ENCODE results near the gene SLC46A2.

The SLC46A2 gene

DNA sequence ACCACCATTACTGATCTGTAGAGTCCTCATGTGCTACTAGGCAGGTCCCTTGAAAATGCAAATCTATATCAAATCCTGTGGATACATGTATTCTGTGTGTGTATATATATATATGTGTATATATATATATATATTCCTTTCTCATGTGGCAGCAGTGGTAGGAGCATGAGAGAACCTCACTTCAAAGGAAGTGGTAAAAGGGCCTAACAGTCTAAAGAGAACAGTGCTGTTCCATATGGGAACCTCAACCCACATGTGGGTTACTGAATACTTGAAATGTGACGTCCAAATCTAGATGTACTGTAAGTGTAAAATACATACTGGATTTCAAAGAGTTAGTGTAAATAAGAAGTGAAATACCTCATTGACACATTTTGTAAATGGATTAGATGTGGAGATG lies 5.4 kb downstream of the SLC46A2 start:
- DNase-seq (ENCODE audit: low read depth, low spot score), result no peak

DNA sequence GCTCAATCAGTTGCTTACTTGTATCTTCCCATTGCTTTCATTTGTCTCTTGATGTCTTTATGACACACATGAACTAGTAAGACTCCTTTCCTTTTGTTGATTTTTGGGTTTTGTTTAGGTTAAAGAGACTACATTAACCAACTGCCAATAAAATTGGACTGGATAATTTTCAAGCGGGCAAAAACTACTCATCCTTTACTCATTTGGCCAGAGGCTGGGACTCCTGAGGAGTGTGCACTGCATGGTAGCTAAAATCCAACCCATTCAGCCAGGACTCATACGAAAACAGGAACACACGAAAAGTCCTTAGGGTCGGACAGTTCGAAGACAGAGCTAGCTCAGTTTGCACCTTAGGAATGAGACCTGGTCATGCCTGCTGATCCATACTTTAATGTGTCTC lies 6.0 kb downstream of the SLC46A2 start:
- no peak for DNase-seq (ENCODE audit: low read depth, low spot score)

DNA sequence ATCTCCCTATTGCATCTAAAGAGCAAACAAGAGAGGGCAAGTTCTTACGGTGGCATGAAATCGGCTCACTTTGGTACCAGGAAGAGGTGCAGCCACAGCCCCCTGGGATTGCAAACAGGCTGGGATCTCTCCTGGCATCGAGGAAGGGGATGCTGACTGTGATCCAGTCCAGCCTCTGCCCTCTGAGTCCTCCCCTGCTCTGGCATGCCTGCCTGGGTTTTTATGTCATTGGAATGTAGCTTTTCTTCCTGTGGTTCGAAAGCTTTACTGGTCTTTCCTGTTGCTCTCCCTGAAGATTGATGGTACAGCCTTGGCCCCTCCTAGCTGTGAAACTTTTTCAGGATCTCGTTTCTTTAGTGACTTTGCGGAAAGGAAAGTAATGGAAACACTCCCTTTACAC lies 6.6 kb downstream of the SLC46A2 start:
- DNase-seq (ENCODE audit: low read depth, low spot score), result no peak

DNA sequence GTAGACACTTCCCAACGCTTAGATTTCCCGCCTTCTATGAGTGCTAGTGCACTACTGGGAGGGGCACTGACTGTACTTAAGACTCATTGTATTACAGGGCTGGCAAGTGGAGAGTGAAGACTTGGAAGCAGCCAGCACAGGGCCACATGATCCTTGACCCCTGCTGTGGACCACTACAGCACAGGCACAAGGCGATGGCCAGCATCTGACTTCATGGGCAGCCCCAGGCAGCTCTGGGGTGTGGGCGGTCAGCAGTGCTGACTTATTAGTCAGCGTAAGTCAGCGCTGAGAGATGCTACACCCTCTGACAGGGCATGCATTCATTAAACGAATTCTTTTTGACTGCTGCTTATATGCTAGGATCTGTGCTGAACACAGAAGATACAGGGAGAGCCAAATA lies 9.3 kb downstream of the SLC46A2 start:
- no peak for DNase-seq (ENCODE audit: low read depth, low spot score)

DNA sequence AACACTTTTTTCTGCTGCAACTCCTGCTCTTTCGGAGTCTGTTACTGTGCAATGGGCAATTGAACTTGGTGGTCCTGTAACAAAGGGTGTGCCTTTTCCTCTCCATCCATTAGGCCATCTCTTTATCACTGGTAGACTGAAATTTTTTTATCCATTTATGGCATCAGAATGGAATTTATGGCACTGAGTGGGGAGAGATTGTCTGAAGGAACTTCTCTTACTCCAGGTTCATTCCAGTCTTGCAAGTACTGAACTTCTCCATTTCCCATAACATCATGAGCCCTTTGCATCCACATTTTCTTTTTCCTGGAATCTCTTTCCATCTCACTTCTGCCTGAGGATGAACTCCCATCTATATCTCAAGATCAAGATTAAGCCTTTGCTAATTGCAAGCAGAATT lies 10.0 kb downstream of the SLC46A2 start:
- DNase-seq (ENCODE audit: low read depth, low spot score), result no peak

DNA sequence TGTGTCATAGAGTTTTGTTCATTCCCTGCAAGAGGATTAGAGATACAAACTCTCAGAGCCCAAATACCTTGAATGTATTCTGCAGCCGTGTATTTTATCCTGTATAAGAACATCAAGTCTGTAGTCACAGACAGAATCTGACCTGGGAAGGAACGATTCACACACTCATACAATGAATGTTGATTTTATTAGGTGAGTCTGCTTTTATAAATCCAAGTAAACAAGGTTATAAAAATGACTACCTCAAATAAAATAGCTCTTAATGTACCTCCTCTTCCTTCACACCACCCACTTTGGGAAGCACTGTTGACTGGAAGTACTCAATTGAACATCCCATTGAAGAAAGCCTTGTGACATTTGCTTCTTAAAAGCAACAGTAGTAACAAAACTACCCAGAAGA lies 11.9 kb downstream of the SLC46A2 start:
- no peak for DNase-seq (ENCODE audit: low read depth, low spot score)

DNA sequence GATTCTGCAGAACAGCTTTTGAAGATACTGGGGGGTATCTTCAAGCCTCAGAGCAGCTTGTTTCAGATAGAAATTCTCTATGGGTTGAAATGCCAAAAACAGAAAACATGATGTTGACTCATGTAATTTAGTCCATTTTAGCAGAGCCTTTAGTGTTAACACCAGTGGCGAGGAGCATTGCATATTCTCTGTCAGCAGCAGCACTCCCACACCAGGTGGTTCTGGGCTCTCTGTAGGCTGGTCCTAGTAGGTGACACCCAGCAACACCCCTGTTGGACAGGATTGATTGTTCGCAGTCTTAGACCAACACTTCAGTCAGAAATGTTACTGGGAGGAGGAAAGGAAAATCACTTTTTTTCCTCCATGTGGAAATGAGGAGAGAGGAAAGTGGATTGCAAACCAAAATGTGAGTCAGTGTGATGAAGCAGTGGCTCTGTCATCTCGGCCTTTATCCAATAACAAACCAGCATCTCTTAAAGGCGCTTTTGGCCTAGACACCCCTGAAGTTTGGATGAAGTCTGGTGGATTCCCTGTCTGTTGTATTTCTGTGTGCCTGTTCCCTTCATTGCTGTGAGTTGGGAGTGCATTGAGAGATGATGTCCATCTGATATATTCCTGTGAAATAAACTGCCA lies 16.8 kb downstream of the SLC46A2 start:
- no peak for DNase-seq (ENCODE audit: low read depth, low spot score)

DNA sequence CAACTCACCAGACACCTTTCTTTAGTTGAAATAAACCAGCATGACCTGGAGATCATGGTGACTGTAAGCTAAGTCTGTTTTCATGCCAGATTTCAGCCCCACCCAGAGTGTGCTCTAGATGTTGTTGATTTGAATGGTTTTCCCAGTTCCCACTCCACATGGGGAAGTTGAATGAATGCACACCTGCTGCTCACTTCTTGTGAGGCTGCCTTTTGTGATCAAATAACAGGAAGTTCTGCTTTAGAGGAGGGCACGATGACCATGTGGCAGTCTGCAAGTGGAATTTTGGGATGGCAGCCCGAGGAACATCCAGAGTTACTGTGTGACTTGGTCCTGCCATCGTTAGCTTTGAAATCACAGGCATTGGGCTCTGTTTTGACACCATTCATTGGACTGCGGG lies 18.7 kb downstream of the SLC46A2 start:
- no peak for DNase-seq (ENCODE audit: low read depth, low spot score)

DNA sequence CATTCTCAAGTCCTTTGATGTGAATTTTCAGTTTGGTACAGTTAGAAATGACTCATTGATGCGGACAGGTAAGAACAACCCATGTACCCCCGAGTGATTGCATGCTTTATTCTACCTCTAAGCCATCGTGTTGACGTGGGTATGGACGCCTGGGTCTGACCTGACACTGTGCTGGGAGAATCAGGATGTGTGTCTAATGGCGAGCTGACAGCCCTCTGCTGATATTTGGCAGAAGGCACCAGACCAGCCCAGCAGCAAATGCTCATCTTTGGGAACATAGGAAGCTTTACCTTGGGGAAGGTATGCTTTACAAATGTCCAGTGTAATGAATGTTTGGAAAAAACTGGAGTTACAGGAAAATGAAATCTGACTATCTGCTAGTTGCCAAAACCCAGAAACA lies 20.1 kb downstream of the SLC46A2 start:
- DNase-seq (ENCODE audit: low read depth, low spot score), result no peak

DNA sequence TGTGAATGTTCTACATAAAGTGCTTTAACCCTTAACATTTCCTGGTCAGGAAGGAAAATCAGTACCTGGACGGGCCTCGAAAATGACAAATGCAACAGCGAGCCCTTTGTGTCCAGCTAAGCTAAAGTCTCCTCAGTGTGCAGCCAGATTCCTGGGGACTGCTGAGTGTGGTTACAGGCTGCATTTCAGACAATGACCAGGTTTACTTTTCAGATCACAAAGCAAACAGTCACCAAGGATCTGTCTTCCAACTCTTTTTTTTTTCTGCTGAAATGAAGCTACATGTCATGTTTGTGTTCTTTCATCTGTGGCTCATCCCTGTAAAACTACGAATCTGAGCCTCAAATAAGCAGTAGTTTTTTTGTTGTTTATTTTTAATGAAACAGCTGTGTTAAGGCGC lies 20.8 kb downstream of the SLC46A2 start:
- no peak for DNase-seq (ENCODE audit: low read depth, low spot score)

DNA sequence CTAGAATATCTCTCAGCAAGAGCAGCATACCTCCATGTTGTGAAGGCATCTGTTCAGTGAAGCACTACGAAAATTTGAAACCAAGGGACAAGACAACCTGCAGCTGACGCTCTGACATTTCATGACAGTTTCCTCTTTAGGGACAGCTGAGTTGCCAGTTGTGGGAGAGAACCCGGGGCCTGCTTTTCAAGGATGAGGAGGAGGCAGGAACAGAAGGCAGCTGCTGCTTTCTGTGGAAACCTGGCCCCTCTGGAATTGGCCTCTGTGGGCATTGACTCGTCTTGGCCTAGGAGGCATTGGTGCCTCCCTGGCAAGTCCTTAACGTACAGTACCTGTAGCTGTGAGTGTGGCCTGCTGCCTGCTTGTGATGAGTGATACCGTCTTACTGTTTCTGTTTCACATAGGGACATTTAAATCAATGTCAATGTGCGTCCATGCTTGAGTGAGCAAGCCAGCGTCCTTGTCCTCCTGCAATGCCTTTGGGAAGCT lies 21.6 kb downstream of the SLC46A2 start:
- no peak for DNase-seq (ENCODE audit: low read depth, low spot score)

DNA sequence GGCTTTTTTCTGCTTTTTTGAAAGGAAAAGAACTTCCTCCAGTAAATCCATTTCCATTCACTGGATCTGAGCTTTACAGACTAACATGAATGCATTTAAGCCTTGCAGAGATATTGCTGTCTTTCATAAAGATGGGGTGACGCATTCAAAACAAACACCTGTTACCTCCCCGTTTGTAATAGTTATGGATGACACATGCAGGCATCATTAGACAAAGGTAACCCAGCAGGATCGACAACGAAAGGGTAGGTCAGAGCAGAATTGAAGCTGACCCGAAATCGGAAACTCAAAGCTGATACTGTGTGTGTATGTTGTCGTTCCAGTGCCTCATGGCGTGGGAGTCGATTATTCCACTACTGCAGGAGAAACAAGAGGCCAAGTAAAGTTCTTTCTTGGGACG lies 22.2 kb downstream of the SLC46A2 start:
- DNase-seq (ENCODE audit: low read depth, low spot score), result no peak

DNA sequence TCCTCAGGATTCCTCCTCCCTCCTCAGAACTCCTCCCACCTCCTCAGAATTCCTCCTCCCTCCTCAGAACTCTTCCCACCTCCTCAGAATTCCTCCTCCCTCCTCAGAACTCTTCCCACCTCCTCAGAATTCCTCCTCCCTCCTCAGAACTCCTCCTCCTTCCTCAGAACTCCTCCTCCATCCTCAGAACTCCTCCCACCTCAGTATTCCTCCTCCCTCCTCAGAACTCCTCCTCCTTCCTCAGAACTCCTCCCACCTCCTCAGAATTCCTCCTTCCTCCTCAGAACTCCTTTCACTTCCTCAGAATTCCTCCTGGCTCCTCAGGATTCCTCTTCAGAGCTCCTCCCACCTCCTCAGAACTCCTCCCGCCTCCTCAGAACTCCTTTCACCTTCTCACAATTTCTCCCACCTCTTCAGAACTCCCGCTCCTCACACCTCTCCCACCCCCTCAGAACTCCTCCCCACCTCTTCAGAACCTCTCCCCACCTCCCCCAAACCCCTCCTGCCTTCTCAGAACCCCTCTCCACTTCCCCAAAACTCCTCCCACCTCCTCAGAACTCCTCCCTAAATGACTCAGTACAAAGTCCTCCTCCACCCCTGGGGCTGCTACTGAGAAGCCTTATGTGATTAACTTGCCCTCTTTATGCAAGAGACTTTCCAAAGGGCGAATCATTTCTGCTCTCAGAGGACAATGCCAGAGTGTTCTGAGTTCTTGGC lies 23.2 kb downstream of the SLC46A2 start:
- no peak for DNase-seq (ENCODE audit: low read depth, low spot score)

DNA sequence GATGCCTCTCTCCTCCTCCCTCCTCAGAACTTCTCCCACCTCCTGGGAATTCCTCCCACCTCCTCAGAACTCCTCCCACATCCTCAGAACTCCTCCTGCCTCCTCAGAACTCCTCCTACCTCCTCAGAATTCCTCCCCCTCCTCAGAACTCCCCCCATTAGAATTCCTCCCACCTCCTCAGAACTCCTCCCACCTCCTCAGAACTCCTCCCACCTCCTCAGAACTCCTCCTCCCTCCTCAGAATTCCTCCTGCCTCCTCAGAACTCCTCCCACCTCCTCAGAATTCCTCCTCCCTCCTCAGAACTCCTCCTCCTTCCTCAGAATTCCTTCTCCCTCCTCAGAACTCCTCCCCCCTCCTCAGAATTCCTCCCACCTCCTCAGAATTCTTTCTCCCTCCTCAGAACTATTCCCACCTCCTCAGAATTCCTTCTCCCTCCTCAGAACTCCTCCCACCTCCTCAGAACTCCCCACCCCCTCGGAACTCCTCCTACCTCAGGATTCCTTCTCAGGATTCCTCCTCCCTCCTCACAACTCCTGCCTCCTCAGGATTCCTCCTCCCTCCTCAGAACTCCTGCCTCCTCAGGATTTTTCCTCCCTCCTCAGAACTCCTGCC lies 23.9 kb downstream of the SLC46A2 start:
- no peak for DNase-seq (ENCODE audit: low read depth, low spot score)

DNA sequence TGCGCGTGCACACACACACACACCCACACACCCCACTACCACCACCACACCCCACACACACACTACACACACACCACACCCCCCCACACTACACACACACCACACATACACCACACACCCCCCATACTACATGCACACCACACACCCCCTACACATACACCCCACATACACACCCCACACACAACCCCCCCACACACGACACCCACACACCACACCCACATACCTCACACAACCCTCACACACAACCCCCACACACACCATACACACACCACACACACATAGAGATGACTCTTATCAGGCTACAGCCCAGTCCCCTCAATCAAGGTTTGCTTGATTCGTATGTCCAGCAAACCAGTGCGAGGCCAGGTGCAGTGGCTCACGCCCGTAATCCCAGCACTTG lies 25.7 kb downstream of the SLC46A2 start:
- DNase-seq (ENCODE audit: low read depth, low spot score), result no peak

DNA sequence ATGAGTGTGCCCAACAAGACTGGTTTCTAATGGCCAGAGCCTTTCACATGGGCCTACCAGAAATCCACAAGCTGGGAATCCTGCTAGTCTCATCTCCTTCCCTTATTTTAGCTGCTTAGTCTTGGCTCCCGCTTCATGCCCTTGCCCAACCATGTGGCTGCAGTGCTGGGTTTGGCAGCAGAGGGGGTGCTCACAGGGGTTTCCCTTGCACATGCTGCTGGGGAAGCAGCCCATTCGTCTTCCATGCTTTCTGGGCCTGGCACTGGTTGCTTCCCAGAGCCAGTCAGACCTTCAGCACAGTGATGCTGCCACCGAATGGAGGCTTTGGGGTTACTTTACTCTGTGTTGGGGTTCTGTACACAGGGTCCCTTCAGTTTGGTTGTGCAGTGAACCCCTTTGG lies 26.3 kb downstream of the SLC46A2 start:
- no peak for DNase-seq (ENCODE audit: low read depth, low spot score)

DNA sequence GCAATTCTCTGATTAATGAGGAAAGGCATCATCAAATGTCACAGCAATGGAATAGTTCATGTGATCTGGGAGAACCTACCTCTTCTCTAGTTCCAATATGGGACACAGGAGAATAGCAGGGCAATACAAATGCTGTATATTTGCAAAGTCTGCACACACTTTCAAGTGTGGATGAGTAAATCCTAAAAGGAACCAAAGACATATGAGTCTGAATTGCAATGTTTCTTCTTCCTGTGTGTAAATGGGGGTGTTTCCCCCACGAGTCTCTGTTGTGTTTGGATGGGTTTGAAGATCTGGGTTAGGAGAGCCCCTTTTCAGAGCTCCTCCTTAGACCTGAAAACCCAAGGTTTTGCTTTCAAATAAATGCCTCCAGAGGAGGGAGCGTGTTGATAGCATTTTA lies 26.9 kb downstream of the SLC46A2 start:
- DNase-seq (ENCODE audit: low read depth, low spot score), result no peak

DNA sequence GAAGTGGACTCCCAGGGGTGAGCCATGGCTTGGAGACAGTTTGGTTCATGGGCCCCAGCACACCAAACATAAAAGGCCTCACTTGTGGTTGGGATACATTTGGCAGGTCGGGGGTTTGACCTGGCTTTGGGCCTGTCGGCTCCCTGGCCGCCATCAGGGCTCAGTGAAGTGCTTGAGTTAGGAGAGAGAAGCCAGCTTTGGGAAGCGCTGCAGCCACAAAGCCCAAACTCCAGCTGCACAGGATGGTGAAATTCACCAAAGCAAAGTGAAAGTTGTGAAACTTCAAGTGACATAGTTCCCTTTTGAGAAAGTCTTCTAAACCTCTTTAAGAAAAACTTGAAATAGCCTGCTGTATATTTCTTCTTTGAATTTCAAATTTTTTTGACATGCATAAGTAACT lies 27.5 kb downstream of the SLC46A2 start:
- no peak for DNase-seq (ENCODE audit: low read depth, low spot score)

DNA sequence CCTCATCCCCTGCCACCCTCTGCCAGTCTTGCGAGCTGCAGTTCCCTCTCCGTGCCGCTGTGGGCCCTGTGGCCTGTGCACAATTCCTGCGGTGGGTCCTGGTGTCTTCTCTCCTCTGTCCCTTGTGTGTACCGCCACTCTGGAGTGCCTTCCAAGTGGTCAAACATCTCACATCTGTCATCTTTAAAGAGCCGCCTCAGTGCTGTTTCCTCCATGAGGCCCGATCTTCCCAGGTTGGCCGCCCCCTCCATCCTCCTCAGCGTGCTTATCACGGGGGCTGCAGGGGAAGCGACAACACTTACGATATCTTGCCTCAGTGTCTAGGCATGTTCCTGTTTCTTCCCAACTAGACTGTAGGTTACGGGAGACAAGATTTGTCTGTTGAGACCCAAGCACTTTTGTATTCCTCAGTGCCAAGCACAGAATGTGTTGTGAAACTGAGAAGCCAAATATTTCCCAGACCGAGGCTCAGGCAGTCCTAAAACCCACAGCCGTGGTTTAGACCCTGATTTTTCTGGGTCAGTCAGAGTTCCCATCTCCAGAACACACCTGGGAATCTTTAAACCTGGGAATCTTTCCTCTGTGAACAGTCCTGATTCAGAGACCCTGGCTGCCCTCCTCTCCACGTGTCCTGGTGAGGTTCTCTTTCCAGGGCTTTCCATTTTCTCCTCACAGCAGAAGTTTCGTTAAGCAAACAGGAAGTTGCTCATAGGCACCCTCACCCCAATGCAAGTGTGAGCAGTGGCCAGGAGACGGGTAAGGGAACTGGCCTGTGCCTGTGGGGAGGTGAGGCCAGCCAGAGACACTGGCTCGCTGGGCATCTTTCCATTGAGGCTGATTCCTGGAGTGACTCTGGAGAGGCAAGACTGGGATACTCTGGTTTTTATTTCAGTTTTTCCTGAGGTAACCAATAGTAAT lies 28.8 kb downstream of the SLC46A2 start:
- no peak for DNase-seq (ENCODE audit: low read depth, low spot score)

DNA sequence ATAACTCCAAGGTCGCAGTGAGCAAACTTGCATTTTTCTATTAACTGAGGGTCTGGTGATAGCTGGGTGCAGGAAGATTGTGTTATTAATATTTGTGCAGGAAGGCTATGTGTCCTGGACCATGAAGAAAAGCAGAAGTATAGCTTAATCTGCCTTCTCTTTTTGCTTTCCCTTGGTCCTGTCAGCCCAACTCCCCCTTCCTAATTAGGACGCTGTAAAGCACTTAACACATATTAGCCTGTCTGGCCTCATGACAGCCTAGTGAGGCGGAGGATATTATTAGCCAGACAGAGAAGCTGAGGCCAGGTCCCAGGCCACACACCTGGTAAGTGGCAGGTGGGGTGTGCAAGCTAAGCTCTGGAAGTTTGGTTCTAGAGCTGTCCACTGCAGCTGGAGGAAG lies 29.5 kb downstream of the SLC46A2 start:
- no peak for DNase-seq (ENCODE audit: low read depth, low spot score)

DNA sequence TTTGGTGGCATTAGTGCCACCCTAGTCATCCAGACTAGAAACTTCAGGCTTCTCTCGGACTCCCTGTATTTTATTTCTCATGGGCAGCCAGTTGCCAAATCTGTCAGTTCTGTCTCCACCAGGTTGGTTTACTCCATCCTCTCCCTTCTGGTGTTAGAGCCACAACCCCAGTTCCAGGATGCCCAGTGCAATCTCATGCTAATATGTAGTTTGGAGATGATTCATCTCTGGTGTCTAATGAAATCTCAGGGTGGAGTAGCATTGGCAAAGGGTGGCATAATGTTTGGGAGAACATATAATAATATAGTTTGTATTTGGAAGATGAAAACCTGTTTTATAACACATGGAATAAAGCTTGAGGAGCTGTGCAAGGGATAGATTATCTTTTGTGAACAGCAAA lies 30.2 kb downstream of the SLC46A2 start:
- no peak for DNase-seq (ENCODE audit: low read depth, low spot score)

DNA sequence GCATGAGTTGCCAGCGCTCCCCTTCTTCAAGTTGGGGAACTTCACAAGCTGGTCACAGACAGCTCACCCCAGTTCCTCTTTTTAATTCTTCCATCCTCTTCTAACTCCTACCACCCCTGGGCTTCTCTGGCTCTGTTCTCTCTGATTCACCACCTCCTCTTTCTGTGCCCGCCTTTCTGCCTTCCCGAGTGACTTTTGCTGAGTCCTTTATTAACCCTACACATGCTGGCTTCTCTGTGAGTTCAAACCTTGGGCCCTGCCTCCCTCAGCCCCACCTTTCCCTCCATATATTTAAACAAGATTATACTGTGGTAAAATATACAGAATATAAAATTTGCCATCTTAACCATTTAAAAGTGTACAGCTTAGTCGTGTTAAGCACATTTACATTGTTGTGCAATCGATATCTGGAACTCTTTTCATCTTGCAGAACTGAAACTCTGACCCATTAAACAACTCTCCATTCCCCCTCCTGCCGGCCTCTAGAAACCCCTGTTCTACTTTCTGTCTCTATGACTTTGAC lies 32.0 kb downstream of the SLC46A2 start:
- no peak for DNase-seq (ENCODE audit: low read depth, low spot score)

All from smooth muscle cell of the brain vasculature (primary cell).